ENCODE results near the gene RASGRP1. TPM values are rescaled to one million over a fixed set of nuclear protein-coding genes. Genes with fewer than 3 reads are reported as not detected.

The RASGRP1 gene
- total RNA-seq, 1 experiment from 2014 or later = 1.6 TPM

GRCh38 chr15:38559131-38559530 lies 5.5 kb downstream of the RASGRP1 start:
- CTCF ChIA-PET = no interaction called here
- DNase-seq (ENCODE audit: low read depth, low spot score) (no peak), ATAC-seq (no peak)
- intact Hi-C loops (cut with micrococcal nuclease) = no loop called here
- Histone ChIP-seq H3K9me3 (ENCODE audit: control insufficient read depth in 1 of 2, insufficient read depth in 1 of 2, low read depth in 1 of 2, low read length in 2 of 2) (no peaks in the 10 kb centered on the region), H3K9ac (ENCODE audit: low read length) (no peak overlapping the region), H3K79me2 (ENCODE audit: insufficient read depth, low read length) (no peaks in the 10 kb centered on the region), H3K27ac (ENCODE audit: low read depth, low read length) (no peak overlapping the region), H3K27me3 (ENCODE audit: insufficient read depth, low read length) (0 out of 2 replicates have a peak, but pooled peaks cover 4% of the 10 kb centered on the region), H3K36me3 (ENCODE audit: control insufficient read depth in 1 of 2, insufficient read depth in 2 of 2, low read length in 2 of 2) (no peaks in the 10 kb centered on the region), H3K9me2 (ENCODE audit: insufficient read depth) (no peaks in the 10 kb centered on the region), H3K4me3 (replicated peaks in 1 of 2; ENCODE audit: low read depth in 1 of 2, low read length in 2 of 2) (no peak overlapping the region), H2AFZ (ENCODE audit: low read depth, low read length, poor library complexity, severe bottlenecking) (no peak overlapping the region), H3K4me2 (ENCODE audit: low read length) (no peak overlapping the region), H3K4me1 (ENCODE audit: control insufficient read depth in 1 of 2, insufficient read depth in 2 of 2, low read length in 2 of 2) (peaks cover 2 to 7% of the 10 kb centered on the region in 2 experiments; a peak in 1 of 4 replicates), H4K20me1 (ENCODE audit: insufficient read depth) (no peaks in the 10 kb centered on the region)
- RAD21 ChIA-PET (ENCODE audit: low non-redundant PET in 1 of 2, low total read pairs in 2 of 2, uncharacterized antibody in 2 of 2, unreplicated experiment in 2 of 2) = no interaction called here
- POLR2A ChIA-PET = no interaction called here
- TF ChIP-seq CTCF (IDR thresholded peaks at IDR 0.05 in 2 of 3, conservative IDR thresholded peaks at IDR 0.05 in 1 of 3; ENCODE audit: borderline replicate concordance in 1 of 3, insufficient read depth in 1 of 3, low read depth in 2 of 3, low read length in 2 of 3) (no peak), ZBTB33 (IDR thresholded peaks at IDR 0.05; ENCODE audit: extremely low read depth, insufficient replicate concordance, low read length) (no peak), EGR1 (IDR thresholded peaks at IDR 0.05; ENCODE audit: low read depth) (no peak), ELF1 (IDR thresholded peaks at IDR 0.05; ENCODE audit: borderline replicate concordance, low read depth) (no peak), FOSL1 (IDR thresholded peaks at IDR 0.05; ENCODE audit: low read depth) (no peak), RAD21 (IDR thresholded peaks at IDR 0.05; ENCODE audit: low read depth) (no peak), YY1 (IDR thresholded peaks at IDR 0.05; ENCODE audit: extremely low read depth, insufficient replicate concordance, low read depth, low read length) (no peak), SRF (IDR thresholded peaks at IDR 0.05; ENCODE audit: low read depth) (no peak), ATF3 (IDR thresholded peaks at IDR 0.05) (no peak), CBX3 (IDR thresholded peaks at IDR 0.05; ENCODE audit: low read depth) (no peak), CEBPB (IDR thresholded peaks at IDR 0.05; ENCODE audit: low read depth) (no peak), EZH2 (IDR thresholded peaks at IDR 0.05) (no peak), POLR2AphosphoS5 (IDR thresholded peaks at IDR 0.05; ENCODE audit: low read depth, low read length) (no peak)
- no TSS peak for BruUV-seq (replicated peaks)

Data from HCT116 (cell line).